ENCODE results near the gene FUT8. TPM values are rescaled to one million over a fixed set of nuclear protein-coding genes. Genes with fewer than 3 reads are reported as not detected.

Gene FUT8
- total and polyA plus RNA-seq, 2 experiments from 2014 or later, result 17.4 to 35.4 TPM

DNA sequence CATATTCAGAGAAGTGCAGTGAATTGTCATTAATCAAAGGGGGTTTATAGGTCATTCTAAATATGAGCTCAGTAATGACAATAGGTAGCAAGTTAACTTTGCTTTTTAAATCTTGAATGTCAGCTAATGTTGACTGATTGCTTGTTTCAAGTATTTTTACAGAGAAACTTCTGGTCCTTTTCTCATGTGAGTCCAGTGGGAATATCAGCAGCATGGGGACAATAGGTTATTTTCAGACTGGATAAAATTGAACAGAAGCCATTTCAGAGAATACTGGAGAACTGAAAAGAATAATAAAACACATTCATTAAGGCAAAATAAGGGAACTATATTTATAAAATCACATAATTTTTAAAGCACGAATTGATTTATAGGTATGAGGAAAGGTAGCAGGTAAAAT lies 78.7 kb downstream of the FUT8 start:
- Histone ChIP-seq H3K9me3 (ENCODE audit: low read depth) (no peaks in the 10 kb centered on the region), H3K4me3 (no peak overlapping the region), H3K27ac (no peak overlapping the region), H3K36me3 (no peaks in the 10 kb centered on the region), H3K27me3 (no peaks in the 10 kb centered on the region), H3K4me1 (ENCODE audit: low read depth) (peaks cover 4% of the 10 kb centered on the region)
- no peak for DNase-seq (ENCODE audit: low read depth in 1 of 2, low spot score in 1 of 2)
- TF ChIP-seq, protein P1, sequence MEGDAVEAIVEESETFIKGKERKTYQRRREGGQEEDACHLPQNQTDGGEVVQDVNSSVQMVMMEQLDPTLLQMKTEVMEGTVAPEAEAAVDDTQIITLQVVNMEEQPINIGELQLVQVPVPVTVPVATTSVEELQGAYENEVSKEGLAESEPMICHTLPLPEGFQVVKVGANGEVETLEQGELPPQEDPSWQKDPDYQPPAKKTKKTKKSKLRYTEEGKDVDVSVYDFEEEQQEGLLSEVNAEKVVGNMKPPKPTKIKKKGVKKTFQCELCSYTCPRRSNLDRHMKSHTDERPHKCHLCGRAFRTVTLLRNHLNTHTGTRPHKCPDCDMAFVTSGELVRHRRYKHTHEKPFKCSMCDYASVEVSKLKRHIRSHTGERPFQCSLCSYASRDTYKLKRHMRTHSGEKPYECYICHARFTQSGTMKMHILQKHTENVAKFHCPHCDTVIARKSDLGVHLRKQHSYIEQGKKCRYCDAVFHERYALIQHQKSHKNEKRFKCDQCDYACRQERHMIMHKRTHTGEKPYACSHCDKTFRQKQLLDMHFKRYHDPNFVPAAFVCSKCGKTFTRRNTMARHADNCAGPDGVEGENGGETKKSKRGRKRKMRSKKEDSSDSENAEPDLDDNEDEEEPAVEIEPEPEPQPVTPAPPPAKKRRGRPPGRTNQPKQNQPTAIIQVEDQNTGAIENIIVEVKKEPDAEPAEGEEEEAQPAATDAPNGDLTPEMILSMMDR (IDR thresholded peaks at IDR 0.05; ENCODE audit: low read depth, low read length), result no peak

DNA sequence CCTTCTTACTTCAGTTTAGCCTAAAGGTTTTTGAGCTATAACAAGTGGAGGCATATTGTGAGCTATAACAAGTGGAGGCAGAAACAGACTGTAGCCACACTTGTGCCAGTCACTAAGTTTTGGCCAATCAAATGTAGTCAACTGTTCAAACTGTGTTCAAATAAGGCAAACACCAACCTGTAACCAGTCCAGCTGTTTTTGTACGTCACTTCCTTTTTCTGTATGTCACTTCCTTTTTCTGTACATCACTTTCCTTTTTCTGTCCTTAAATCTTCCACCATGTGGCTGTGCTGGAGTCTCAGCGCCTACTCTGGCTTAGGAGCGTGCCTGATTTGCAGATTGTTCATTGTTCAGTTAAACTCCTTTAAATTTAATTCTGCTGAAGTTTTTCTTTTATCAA lies 79.7 kb downstream of the FUT8 start:
- H3K4me1 ChIP-seq (ENCODE audit: low read depth), result no peaks in the 10 kb centered on the region
- H3K4me3 ChIP-seq, result no peak overlapping the region
- no peak for DNase-seq (ENCODE audit: low read depth in 1 of 2, low spot score in 1 of 2)
- no peaks in the 10 kb centered on the region for H3K36me3 ChIP-seq
- no peaks in the 10 kb centered on the region for H3K9me3 ChIP-seq (ENCODE audit: low read depth)
- H3K27ac ChIP-seq, result no peak overlapping the region
- TF ChIP-seq, protein P1 (IDR thresholded peaks at IDR 0.05; ENCODE audit: low read depth, low read length), result no peak
- H3K27me3 ChIP-seq, result no peaks in the 10 kb centered on the region

DNA sequence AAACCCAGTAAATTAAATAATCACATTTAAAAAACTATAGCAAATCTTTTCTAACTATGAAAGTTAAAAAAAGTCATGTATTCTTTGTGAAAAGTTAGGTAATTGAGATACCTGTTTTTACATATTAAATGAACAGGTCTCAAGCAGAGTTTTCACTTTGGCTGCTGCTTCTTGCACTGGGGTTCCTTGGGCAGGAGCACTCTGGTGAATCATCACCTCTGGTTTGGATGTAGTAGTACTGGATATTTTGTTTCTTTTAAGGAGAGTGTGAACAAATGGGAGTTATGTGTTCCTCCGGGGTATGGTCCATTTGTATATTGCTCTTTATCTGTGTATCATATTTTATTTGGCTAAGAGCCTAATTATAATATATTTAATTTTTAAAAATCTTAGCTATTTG lies 82.7 kb downstream of the FUT8 start:
- peak in 1 of 2 donors; percentile 38 for DNase-seq (ENCODE audit: low read depth in 1 of 2, low spot score in 1 of 2)

DNA sequence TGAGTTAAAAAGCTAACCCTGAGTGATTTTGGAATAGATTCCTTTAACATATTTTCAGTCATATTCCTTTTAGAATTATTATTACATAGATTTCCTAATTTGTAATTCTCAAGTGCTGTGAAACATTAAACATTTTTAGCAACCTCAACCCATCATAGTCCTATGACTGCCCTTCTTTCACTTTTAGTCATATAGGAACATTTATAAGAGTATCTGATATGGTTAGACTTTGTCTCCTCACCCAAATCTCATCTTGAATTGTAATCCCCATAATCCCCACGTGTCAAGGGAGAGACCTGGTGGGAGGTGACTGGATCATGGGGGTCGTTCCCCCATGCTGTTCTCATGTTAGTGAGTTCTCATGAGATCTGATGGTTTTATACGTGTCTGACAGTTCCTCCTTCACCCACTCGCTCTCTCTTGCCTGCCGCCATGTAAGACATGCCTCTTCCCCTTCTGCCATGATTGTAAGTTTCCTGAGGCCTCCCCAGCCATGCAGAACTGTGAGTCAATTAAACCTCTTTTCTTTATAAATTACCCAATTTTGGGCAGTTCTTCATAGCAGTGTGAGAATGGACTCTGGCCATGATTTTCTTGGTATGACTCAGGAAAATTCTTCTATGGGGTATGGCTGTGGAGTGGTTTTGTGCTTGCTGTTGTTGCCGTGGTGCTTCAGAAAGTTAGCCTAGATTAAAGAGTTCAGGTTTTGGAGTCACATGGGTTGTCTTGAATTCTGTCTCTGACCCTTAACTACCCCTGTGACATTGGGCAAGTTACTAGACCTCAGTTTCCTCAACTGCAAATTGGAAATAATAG lies 83.9 kb downstream of the FUT8 start:
- Histone ChIP-seq H3K36me3 (no peaks in the 10 kb centered on the region), H3K27ac (no peak overlapping the region), H3K27me3 (no peaks in the 10 kb centered on the region), H3K4me3 (no peak overlapping the region), H3K4me1 (ENCODE audit: low read depth) (no peaks in the 10 kb centered on the region), H3K9me3 (ENCODE audit: low read depth) (no peaks in the 10 kb centered on the region)
- TF ChIP-seq, protein P1 (IDR thresholded peaks at IDR 0.05; ENCODE audit: low read depth, low read length), result no peak
- DNase-seq (ENCODE audit: low read depth in 1 of 2, low spot score in 1 of 2), result peak in 1 of 2 donors; percentile 36

More for the DNA sequence above, 82.7 kb downstream of the FUT8 start:
- no peak overlapping the region for H3K4me3 ChIP-seq
- no peaks in the 10 kb centered on the region for H3K4me1 ChIP-seq (ENCODE audit: low read depth)
- H3K27me3 ChIP-seq, result no peaks in the 10 kb centered on the region
- no peaks in the 10 kb centered on the region for H3K36me3 ChIP-seq
- H3K27ac ChIP-seq, result no peak overlapping the region
- TF ChIP-seq, protein P1 (IDR thresholded peaks at IDR 0.05; ENCODE audit: low read depth, low read length), result no peak
- H3K9me3 ChIP-seq (ENCODE audit: low read depth), result no peaks in the 10 kb centered on the region

DNA sequence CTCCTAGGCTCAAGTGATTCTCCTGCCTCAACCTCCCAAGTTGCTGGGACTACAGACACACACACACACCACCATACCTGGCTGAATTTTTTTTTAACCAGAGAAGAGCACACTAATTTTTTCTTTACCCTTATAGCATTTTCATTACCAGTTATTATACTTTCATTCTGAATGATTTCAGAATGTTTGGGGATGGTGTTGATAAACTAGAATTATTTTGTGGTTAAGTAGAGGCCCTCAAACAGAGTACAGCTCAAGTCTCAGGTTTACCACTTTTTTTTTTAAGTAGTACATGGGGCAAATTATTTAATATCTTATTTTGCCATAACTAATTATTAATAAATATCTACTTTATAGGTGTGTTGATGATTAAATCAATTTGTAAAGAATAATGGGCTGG lies 86.6 kb downstream of the FUT8 start:
- Histone ChIP-seq H3K27me3 (no peaks in the 10 kb centered on the region), H3K36me3 (no peaks in the 10 kb centered on the region)
- DNase-seq (ENCODE audit: low read depth in 1 of 2, low spot score in 1 of 2), result no peak

More for the DNA sequence above, 86.6 kb downstream of the FUT8 start:
- H3K4me1 ChIP-seq (ENCODE audit: low read depth), result peaks cover 11% of the 10 kb centered on the region
- TF ChIP-seq, protein P1 (IDR thresholded peaks at IDR 0.05; ENCODE audit: low read depth, low read length), result no peak
- H3K9me3 ChIP-seq (ENCODE audit: low read depth), result no peaks in the 10 kb centered on the region
- no peak overlapping the region for H3K27ac ChIP-seq
- H3K4me3 ChIP-seq, result no peak overlapping the region

All from cardiac muscle cell (in vitro differentiated cells and primary cell).